Central memory CD8-positive, alpha-beta T cell (primary cell): ENCODE measurements around the gene ATP2B3.

Source experiments
- ATAC-seq: fragments of 150-1000 bp; cut with Tn5 transposase; replicated peaks from 2 replicates; pipeline ENCODE4 v1.10.0; 2022; ENCODE audit warnings: mild to moderate bottlenecking, moderate FRiP score, moderate number of reproducible peaks; ENCODE audit not compliant: poor library complexity, severe bottlenecking; ENCODE audit errors: extremely low read depth
- DNase-seq, 2 donors: peaks; one replicate each; pipeline ENCODE4 v3.0.0; 2021; ENCODE audit warnings: low spot score in 2 of 2
- H3K27ac Mint-ChIP-seq: one replicate; pipeline ENCODE4 v1.8.0; 2022; ENCODE audit warnings: low read depth, mild to moderate bottlenecking, moderate library complexity, mixed read lengths
- H3K27me3 Mint-ChIP-seq: one replicate; pipeline ENCODE4 v1.8.0; 2022; ENCODE audit warnings: mixed read lengths
- H3K36me3 Mint-ChIP-seq: one replicate; pipeline ENCODE4 v1.8.0; 2022; ENCODE audit warnings: mild to moderate bottlenecking, moderate library complexity, mixed read lengths; ENCODE audit not compliant: insufficient read depth
- H3K4me1 Mint-ChIP-seq: one replicate; pipeline ENCODE4 v1.8.0; 2022; ENCODE audit warnings: mixed read lengths
- H3K4me3 Mint-ChIP-seq: one replicate; pipeline ENCODE4 v1.8.0; 2022; ENCODE audit warnings: mild to moderate bottlenecking, moderate library complexity, mixed read lengths
- H3K9me3 Mint-ChIP-seq: one replicate; pipeline ENCODE4 v1.8.0; 2022; ENCODE audit warnings: mixed read lengths

The ATP2B3 gene

DNA sequence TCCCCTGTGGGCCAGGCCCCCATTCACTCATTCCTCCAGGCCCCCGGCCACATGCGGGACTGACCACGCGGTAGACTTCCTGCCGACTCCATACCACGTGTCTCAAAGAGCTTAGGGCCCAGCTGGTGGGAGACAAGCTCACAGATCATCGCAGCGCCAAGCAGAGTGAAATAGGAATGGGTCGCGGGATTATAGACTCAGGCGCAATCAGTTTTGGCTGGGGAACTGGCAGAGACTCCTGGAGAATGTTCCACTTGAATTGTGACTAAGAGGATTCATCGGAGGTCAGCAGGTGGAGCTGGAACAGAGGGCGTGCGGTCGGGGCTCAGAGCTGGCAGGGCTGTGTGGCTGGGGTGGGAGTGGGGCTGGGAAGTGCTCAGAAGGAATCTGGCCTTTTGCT, 15.6 kb downstream of the ATP2B3 start:
- Mint-ChIP-seq H3K27me3 (no peaks in the 10 kb centered on the region), H3K4me1 (no peaks in the 10 kb centered on the region), H3K9me3 (no peaks in the 10 kb centered on the region), H3K4me3 (no peak overlapping the region), H3K27ac (no peak overlapping the region), H3K36me3 (no peaks in the 10 kb centered on the region)
- DNase-seq (no peak), ATAC-seq (no peak)

DNA sequence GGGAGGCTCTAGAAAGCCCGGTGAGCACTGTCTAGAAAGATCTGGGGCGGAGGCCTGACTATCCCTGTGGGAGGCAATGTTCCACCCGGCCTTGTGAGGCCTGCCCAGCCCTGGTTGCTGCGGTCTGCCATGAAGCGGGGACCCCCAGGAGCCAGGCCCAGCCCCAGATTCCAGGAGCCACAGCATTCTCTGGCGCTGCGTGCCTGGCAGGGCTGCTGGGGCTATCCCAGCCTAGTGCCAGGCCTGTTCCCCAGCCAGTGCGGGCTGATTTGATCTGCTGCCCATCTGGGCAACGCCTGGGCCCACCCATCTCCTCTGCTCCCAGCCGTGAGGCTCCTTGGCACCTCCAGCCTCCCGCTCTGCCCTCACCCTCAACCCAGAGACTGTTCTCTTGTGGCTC, 19.6 kb downstream of the ATP2B3 start:
- Mint-ChIP-seq H3K27me3 (no peaks in the 10 kb centered on the region), H3K27ac (no peak overlapping the region), H3K4me3 (no peak overlapping the region), H3K36me3 (no peaks in the 10 kb centered on the region), H3K4me1 (no peaks in the 10 kb centered on the region), H3K9me3 (no peaks in the 10 kb centered on the region)
- no peak for ATAC-seq
- no peak for DNase-seq

DNA sequence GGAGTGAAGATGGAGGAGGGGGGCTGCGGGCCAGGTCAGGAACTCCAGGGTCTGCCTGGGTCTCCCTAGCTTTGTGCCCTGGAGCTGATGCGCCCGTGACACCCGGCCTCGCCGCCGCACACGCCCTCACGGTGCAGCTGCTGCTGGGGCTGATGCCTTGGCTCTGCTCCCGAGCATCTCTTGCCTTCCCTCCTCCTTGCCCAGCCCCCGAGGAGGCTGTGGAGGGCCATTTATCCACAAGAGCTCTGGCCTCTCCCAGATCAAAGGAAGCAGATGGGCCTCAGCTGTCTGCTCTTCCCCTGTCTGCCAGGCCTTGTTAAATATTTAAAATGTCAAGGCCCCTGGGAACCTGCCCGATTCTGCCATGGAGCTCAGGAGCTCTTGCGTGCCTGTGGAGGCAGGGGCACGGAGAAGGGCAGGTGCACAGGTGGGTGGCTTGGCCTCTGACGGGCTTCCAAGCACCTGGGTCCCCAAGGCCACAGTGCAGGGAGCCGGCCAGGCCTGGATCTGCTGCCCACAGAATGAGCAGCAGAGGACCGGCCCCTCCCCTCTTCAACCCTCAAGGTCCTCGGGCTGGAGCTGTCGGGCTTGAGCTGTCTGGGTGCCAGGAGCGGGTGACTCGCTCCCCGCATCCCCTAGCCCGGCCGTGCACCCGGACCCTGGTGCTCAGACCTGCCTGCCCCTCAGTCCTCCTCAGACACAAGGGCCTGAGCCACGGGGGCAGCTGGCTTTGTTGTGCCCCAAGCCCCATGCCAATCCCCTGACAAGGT, 20.3 kb downstream of the ATP2B3 start:
- Mint-ChIP-seq H3K9me3 (no peaks in the 10 kb centered on the region), H3K4me1 (no peaks in the 10 kb centered on the region), H3K36me3 (no peaks in the 10 kb centered on the region), H3K27me3 (no peaks in the 10 kb centered on the region), H3K27ac (no peak overlapping the region), H3K4me3 (no peak overlapping the region)
- ATAC-seq: no peak
- DNase-seq: no peak

GRCh38 chrX:153538424-153538823, 21.0 kb downstream of the ATP2B3 start:
- H3K27ac Mint-ChIP-seq: no peak overlapping the region
- no peak overlapping the region for H3K4me3 Mint-ChIP-seq
- H3K27me3 Mint-ChIP-seq: no peaks in the 10 kb centered on the region
- H3K9me3 Mint-ChIP-seq: no peaks in the 10 kb centered on the region
- H3K4me1 Mint-ChIP-seq: no peaks in the 10 kb centered on the region
- ATAC-seq (no peak), DNase-seq (no peak)
- H3K36me3 Mint-ChIP-seq: no peaks in the 10 kb centered on the region

DNA sequence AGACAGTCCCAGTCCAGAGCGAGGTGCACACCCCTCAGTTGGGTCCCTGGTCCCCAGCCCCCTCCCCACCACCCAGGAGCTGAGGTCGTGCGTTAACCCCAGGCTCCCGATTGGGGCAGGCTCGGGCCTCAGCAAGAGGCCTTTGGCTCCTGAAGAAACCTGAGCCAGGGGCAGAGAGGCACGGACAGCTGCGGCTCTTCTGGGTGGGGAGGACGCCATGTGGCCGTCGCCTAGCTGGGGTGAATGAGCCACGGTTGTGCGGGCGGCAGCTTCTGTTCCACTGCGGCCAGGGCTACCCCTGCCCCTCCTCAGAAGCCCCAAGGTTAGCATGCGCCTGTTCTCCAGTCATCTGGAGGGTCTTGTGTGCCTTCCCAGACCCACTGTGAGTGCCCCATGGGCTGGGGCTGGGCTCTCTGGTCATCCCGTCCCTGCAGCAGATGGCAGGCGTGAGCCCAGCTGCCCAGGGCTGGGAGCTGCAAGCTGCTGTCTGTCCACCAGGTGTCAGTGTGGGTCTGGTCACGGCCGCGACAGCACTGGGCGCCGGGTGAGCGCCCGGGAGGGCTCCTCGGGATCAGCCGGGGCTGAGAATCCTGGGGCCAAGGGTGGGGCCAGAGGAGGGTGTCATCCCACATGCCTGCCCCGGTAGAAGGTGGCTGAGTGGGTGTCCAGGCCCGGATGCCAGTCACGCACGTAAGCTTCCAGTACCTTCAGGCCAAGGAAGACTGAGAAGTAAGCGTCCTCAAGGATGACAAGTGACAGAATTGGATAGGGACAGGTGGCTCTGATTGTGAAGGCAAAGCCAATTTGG, 21.9 kb downstream of the ATP2B3 start:
- Mint-ChIP-seq H3K27me3 (no peaks in the 10 kb centered on the region), H3K9me3 (no peaks in the 10 kb centered on the region), H3K27ac (no peak overlapping the region), H3K4me3 (no peak overlapping the region), H3K36me3 (no peaks in the 10 kb centered on the region), H3K4me1 (no peaks in the 10 kb centered on the region)
- DNase-seq: peak; percentile 15 to 49
- peak; percentile 64 for ATAC-seq

- ATAC-seq (no peak), DNase-seq (no peak)
- no peaks in the 10 kb centered on the region for H3K27me3 Mint-ChIP-seq
- no peak overlapping the region for H3K4me3 Mint-ChIP-seq
- H3K4me1 Mint-ChIP-seq: no peaks in the 10 kb centered on the region
- no peaks in the 10 kb centered on the region for H3K9me3 Mint-ChIP-seq
- H3K36me3 Mint-ChIP-seq: no peaks in the 10 kb centered on the region
- no peak overlapping the region for H3K27ac Mint-ChIP-seq
Observed at GRCh38 chrX:153539979-153540358, 22.5 kb downstream of the ATP2B3 start.

GRCh38 chrX:153544727-153545126, 27.3 kb downstream of the ATP2B3 start:
- Mint-ChIP-seq H3K9me3 (no peaks in the 10 kb centered on the region), H3K4me1 (no peaks in the 10 kb centered on the region), H3K36me3 (no peaks in the 10 kb centered on the region), H3K27me3 (no peaks in the 10 kb centered on the region), H3K4me3 (no peak overlapping the region), H3K27ac (no peak overlapping the region)
- ATAC-seq: no peak
- DNase-seq: no peak

DNA sequence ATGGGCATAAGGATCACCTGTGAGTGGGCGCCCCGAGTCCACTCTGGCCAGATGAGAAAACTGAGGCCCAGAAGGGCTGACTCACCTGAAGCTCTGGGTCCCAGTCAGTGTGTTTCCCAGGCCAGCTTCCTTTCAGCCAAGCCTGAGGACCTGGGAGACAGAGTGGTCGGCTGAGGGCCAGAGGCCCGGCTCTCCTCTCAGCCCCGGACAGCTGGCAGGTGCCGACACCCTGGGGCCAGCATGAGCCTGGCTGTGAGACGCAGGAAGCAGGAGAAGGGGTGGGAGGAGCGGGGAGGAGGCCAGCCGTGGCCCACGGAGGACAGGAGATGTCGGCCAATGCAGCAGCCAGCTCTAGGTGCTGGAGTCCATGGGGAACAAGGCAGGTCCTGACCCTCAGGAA, 28.9 kb downstream of the ATP2B3 start:
- DNase-seq (no peak), ATAC-seq (no peak)
- H3K4me1 Mint-ChIP-seq: no peaks in the 10 kb centered on the region
- H3K27me3 Mint-ChIP-seq: no peaks in the 10 kb centered on the region
- H3K27ac Mint-ChIP-seq: no peak overlapping the region
- no peaks in the 10 kb centered on the region for H3K36me3 Mint-ChIP-seq
- no peaks in the 10 kb centered on the region for H3K9me3 Mint-ChIP-seq
- no peak overlapping the region for H3K4me3 Mint-ChIP-seq

- no peak for DNase-seq
- no peak overlapping the region for H3K4me3 Mint-ChIP-seq
- H3K9me3 Mint-ChIP-seq: no peaks in the 10 kb centered on the region
- ATAC-seq: no peak
- no peaks in the 10 kb centered on the region for H3K36me3 Mint-ChIP-seq
- H3K4me1 Mint-ChIP-seq: no peaks in the 10 kb centered on the region
- no peak overlapping the region for H3K27ac Mint-ChIP-seq
- no peaks in the 10 kb centered on the region for H3K27me3 Mint-ChIP-seq
Observed at GRCh38 chrX:153547195-153547594, 29.8 kb downstream of the ATP2B3 start.

DNA sequence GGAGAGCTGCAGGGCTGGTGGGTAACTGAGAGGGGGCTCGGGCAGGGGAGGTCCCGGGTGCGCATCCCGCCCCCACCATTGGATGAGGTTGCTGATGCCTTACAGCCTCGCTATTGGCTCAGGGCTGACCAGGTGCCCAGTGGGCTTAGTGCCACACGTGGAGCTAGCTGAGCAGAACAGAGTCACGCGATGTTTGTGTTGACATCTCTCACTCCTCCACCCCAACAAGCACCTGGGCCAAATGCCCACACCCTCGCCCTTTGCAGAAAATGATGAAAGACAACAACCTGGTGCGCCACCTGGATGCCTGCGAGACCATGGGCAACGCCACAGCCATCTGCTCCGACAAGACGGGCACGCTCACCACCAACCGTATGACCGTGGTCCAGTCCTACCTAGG, 31.8 kb downstream of the ATP2B3 start:
- H3K27me3 Mint-ChIP-seq: no peaks in the 10 kb centered on the region

GRCh38 chrX:153549807-153550206, 32.4 kb downstream of the ATP2B3 start:
- Mint-ChIP-seq H3K27ac (no peak overlapping the region), H3K9me3 (no peaks in the 10 kb centered on the region), H3K27me3 (no peaks in the 10 kb centered on the region)

More for the DNA sequence above, 31.8 kb downstream of the ATP2B3 start:
- Mint-ChIP-seq H3K4me1 (no peaks in the 10 kb centered on the region), H3K9me3 (no peaks in the 10 kb centered on the region), H3K36me3 (no peaks in the 10 kb centered on the region), H3K4me3 (no peak overlapping the region), H3K27ac (no peak overlapping the region)
- no peak for ATAC-seq
- no peak for DNase-seq

DNA sequence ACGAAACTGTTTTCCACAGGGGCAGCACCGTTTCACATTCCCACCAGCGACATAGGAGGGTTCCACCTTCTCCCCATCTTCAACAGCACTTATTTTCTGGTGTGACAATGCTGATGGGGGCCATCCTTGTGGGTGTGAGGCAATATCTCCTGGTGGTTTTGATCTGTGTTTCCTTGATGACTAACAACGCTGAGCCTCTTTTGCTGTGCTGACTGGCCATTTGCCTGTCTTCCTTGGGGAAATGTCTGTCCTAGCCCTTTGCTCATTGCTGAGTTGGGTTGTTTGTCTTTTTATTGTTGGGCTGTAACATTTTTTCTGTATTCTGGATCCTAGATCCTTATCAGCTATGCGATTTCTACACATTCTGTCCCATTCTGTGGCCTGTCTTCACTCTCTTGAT, 33.7 kb downstream of the ATP2B3 start:
- Mint-ChIP-seq H3K36me3 (no peaks in the 10 kb centered on the region), H3K4me1 (no peaks in the 10 kb centered on the region), H3K27ac (no peak overlapping the region), H3K9me3 (no peaks in the 10 kb centered on the region), H3K27me3 (no peaks in the 10 kb centered on the region), H3K4me3 (no peak overlapping the region)
- DNase-seq (no peak), ATAC-seq (no peak)

More at GRCh38 chrX:153549807-153550206, 32.4 kb downstream of the ATP2B3 start:
- no peak overlapping the region for H3K4me3 Mint-ChIP-seq
- no peaks in the 10 kb centered on the region for H3K36me3 Mint-ChIP-seq
- DNase-seq: no peak
- ATAC-seq: no peak
- H3K4me1 Mint-ChIP-seq: no peaks in the 10 kb centered on the region

DNA sequence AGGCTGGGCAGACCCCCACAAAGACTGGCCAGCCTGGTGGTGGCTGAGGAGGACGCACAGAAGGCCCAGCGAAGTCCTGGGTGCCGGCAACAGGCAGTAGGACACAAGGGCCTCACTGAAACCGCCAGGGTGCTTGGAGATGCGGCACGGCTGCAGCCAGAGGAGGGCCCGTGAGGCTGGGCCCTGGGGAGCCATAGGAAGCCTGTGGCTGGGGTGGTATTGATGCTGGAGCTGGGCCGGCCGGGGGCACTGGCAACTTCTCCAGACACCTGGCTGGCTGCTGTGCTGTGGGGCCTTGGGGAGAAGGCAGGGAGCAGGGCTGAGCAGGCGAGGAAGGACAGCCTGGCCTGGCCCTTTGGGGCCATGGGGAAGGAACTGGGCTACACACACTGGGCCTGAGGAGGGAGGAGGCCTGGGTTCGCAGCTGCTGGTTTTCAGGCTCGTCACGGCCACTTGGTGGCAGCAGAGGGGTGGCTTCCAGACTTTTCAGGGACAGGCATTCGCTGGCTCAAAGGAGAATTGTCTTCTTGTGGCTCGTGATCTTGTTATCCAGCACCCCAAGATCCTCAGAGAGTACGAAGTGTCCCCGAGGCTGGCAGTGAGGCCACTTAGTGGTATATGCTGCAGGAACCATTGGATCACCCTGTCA, 37.2 kb downstream of the ATP2B3 start:
- Mint-ChIP-seq H3K9me3 (no peaks in the 10 kb centered on the region), H3K4me1 (no peaks in the 10 kb centered on the region), H3K4me3 (no peak overlapping the region), H3K27ac (no peak overlapping the region), H3K27me3 (no peaks in the 10 kb centered on the region), H3K36me3 (no peaks in the 10 kb centered on the region)
- no peak for ATAC-seq
- DNase-seq: peak; percentile 30 to 41
